SK-N-SH (cell line): Measurements from ENCODE around the gene PEDS1.

Experiments used
- CHD2 ChIP-seq: fragments of 150-350 bp; IDR thresholded peaks from 2 replicates; pipeline ENCODE4 v1.6.1; 2018; ENCODE audit warnings: low read length; ENCODE audit not compliant: partially characterized antibody
- FOXJ3 ChIP-seq: sonication (generic); formaldehyde crosslinking; IDR thresholded peaks from 2 replicates; pipeline ENCODE4 v1.5.1; 2020; ENCODE audit warnings: mild to moderate bottlenecking, missing genetic modification reagents
- FOXM1 ChIP-seq: IDR thresholded peaks from 2 replicates; pipeline ENCODE4 v1.4.0; 2012; ENCODE audit warnings: low read depth, mild to moderate bottlenecking
- POLR2AphosphoS5 ChIP-seq: IDR thresholded peaks from 2 replicates; pipeline ENCODE4 v1.6.1; 2012; ENCODE audit warnings: low read depth, low read length
- RAD21 ChIP-seq: IDR thresholded peaks from 2 replicates; pipeline ENCODE4 v1.6.1; 2012; ENCODE audit warnings: mild to moderate bottlenecking, low read length
- RFX5 ChIP-seq: IDR thresholded peaks from 2 replicates; pipeline ENCODE4 v1.6.1; 2012; ENCODE audit warnings: mild to moderate bottlenecking, improper control_type of control experiment, low read length
- TAF1 ChIP-seq: IDR thresholded peaks from 2 replicates; pipeline ENCODE4 v1.6.1; 2012; ENCODE audit warnings: low read depth, mild to moderate bottlenecking, low read length, moderate library complexity, borderline replicate concordance
- TCF12 ChIP-seq: IDR thresholded peaks from 2 replicates; pipeline ENCODE4 v1.4.0; 2012
- YY1 ChIP-seq: IDR thresholded peaks from 2 replicates; pipeline ENCODE4 v1.4.0; 2012; ENCODE audit warnings: low read depth, mild to moderate bottlenecking
- TF ChIP-seq, protein P1 (sequence below): fragments of 200-600 bp; sonication (generic); IDR thresholded peaks from 2 replicates; pipeline ENCODE4 v1.6.1; 2017; ENCODE audit warnings: antibody characterized with exemption, mild to moderate bottlenecking, moderate library complexity
- TF ChIP-seq, protein P2 (sequence below): fragments of 150-350 bp; IDR thresholded peaks from 2 replicates; pipeline ENCODE4 v1.6.1; 2017; ENCODE audit warnings: antibody characterized with exemption, low read length, low read depth, borderline replicate concordance
- TF ChIP-seq, protein P3 (sequence below): IDR thresholded peaks from 2 replicates; pipeline ENCODE4 v1.4.0; 2012; ENCODE audit warnings: low read depth

- TF ChIP-seq RAD21 (no peak), POLR2AphosphoS5 (no peak), CHD2 (no peak), TCF12 (no peak), FOXJ3 (no peak), FOXM1 (no peak), YY1 (no peak), TAF1 (no peak), RFX5 (no peak)
- TF ChIP-seq, protein P1, sequence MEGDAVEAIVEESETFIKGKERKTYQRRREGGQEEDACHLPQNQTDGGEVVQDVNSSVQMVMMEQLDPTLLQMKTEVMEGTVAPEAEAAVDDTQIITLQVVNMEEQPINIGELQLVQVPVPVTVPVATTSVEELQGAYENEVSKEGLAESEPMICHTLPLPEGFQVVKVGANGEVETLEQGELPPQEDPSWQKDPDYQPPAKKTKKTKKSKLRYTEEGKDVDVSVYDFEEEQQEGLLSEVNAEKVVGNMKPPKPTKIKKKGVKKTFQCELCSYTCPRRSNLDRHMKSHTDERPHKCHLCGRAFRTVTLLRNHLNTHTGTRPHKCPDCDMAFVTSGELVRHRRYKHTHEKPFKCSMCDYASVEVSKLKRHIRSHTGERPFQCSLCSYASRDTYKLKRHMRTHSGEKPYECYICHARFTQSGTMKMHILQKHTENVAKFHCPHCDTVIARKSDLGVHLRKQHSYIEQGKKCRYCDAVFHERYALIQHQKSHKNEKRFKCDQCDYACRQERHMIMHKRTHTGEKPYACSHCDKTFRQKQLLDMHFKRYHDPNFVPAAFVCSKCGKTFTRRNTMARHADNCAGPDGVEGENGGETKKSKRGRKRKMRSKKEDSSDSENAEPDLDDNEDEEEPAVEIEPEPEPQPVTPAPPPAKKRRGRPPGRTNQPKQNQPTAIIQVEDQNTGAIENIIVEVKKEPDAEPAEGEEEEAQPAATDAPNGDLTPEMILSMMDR = no peak
- TF ChIP-seq, protein P2, sequence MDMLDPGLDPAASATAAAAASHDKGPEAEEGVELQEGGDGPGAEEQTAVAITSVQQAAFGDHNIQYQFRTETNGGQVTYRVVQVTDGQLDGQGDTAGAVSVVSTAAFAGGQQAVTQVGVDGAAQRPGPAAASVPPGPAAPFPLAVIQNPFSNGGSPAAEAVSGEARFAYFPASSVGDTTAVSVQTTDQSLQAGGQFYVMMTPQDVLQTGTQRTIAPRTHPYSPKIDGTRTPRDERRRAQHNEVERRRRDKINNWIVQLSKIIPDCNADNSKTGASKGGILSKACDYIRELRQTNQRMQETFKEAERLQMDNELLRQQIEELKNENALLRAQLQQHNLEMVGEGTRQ = no peak
- TF ChIP-seq, protein P3, sequence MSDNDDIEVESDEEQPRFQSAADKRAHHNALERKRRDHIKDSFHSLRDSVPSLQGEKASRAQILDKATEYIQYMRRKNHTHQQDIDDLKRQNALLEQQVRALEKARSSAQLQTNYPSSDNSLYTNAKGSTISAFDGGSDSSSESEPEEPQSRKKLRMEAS = no peak
Observed at GRCh38 chr20:50153153-50153499, 397 bp downstream of the PEDS1 start.
